MG63 (cell line): ENCODE data around the gene SNED1. TPM values are rescaled to one million over a fixed set of nuclear protein-coding genes. Genes with fewer than 3 reads are reported as not detected.

ENCODE experiments used
- DNase-seq: peaks from one replicate; pipeline ENCODE4 v3.0.0-alpha.2; 2020
- H3K27me3 ChIP-seq: fragments of 250-450 bp; sonication (Bioruptor Pico); 2 replicates; pipeline ENCODE4 v1.5.1; 2020; ENCODE audit warnings: mild to moderate bottlenecking, moderate library complexity
- H3K36me3 ChIP-seq: fragments of 250-450 bp; sonication (Bioruptor Pico); 2 replicates; pipeline ENCODE4 v1.5.1; 2020; ENCODE audit warnings: mild to moderate bottlenecking, moderate library complexity
- H3K4me3 ChIP-seq: fragments of 250-450 bp; sonication (Bioruptor Pico); 2 replicates; pipeline ENCODE4 v1.5.1; 2020; ENCODE audit warnings: mild to moderate bottlenecking, moderate library complexity
- H3K9me3 ChIP-seq: fragments of 250-450 bp; sonication (Bioruptor Pico); 2 replicates; pipeline ENCODE4 v1.5.1; 2020; ENCODE audit warnings: mild to moderate bottlenecking, moderate library complexity
- total RNA-seq: library from RNA; depleted of rRNA; stranded (reverse); fragments of >200 nt; shearing (Covaris generic); gene quantifications from 2 replicates; pipeline ENCODE4 v1.2.3, GENCODE V29; 2014; ENCODE audit warnings: low replicate concordance

Gene SNED1
- total RNA-seq, 1 experiment from 2014 or later, result 5.1 TPM

- Histone ChIP-seq H3K27me3 (no peaks in the 10 kb centered on the region), H3K36me3 (no peaks in the 10 kb centered on the region), H3K4me3 (no peak overlapping the region), H3K9me3 (no peaks in the 10 kb centered on the region)
- DNase-seq, result no peak
Observed at GRCh38 chr2:240958366-240959213, 39.8 kb upstream of the SNED1 start.

GRCh38 chr2:240959214-240959940 is 39.0 kb upstream of the SNED1 start:
- DNase-seq, result no peak

GRCh38 chr2:240959941-240960308 is 38.5 kb upstream of the SNED1 start:
- no peak for DNase-seq
- H3K4me3 ChIP-seq, result no peak overlapping the region
- no peaks in the 10 kb centered on the region for H3K36me3 ChIP-seq
- no peaks in the 10 kb centered on the region for H3K9me3 ChIP-seq
- no peaks in the 10 kb centered on the region for H3K27me3 ChIP-seq

More at GRCh38 chr2:240959214-240959940, 39.0 kb upstream of the SNED1 start:
- H3K4me3 ChIP-seq, result no peak overlapping the region
- no peaks in the 10 kb centered on the region for H3K36me3 ChIP-seq
- H3K27me3 ChIP-seq, result no peaks in the 10 kb centered on the region
- no peaks in the 10 kb centered on the region for H3K9me3 ChIP-seq

GRCh38 chr2:240960309-240960970 is 38.0 kb upstream of the SNED1 start:
- no peaks in the 10 kb centered on the region for H3K36me3 ChIP-seq
- DNase-seq, result no peak
- H3K4me3 ChIP-seq, result no peak overlapping the region
- H3K9me3 ChIP-seq, result no peaks in the 10 kb centered on the region
- H3K27me3 ChIP-seq, result no peaks in the 10 kb centered on the region

- Histone ChIP-seq H3K4me3 (no peak overlapping the region), H3K9me3 (no peaks in the 10 kb centered on the region), H3K36me3 (no peaks in the 10 kb centered on the region), H3K27me3 (no peaks in the 10 kb centered on the region)
- DNase-seq, result no peak
Observed at GRCh38 chr2:240960971-240961876, 37.2 kb upstream of the SNED1 start.

- Histone ChIP-seq H3K4me3 (no peak overlapping the region), H3K9me3 (no peaks in the 10 kb centered on the region), H3K36me3 (no peaks in the 10 kb centered on the region), H3K27me3 (no peaks in the 10 kb centered on the region)
- DNase-seq, result no peak
Observed at GRCh38 chr2:240961910-240962299, 36.5 kb upstream of the SNED1 start.

- H3K9me3 ChIP-seq, result no peaks in the 10 kb centered on the region
- H3K36me3 ChIP-seq, result no peaks in the 10 kb centered on the region
- no peak overlapping the region for H3K4me3 ChIP-seq
- DNase-seq, result no peak
- H3K27me3 ChIP-seq, result no peaks in the 10 kb centered on the region
Observed at GRCh38 chr2:240962300-240963064, 35.9 kb upstream of the SNED1 start.

- Histone ChIP-seq H3K4me3 (no peak overlapping the region), H3K9me3 (no peaks in the 10 kb centered on the region), H3K36me3 (no peaks in the 10 kb centered on the region), H3K27me3 (no peaks in the 10 kb centered on the region)
- DNase-seq, result no peak
Observed at GRCh38 chr2:240963065-240963867, 35.2 kb upstream of the SNED1 start.

GRCh38 chr2:240963868-240964703 is 34.3 kb upstream of the SNED1 start:
- DNase-seq, result no peak
- no peaks in the 10 kb centered on the region for H3K36me3 ChIP-seq

GRCh38 chr2:240964704-240965295 is 33.6 kb upstream of the SNED1 start:
- no peak for DNase-seq
- Histone ChIP-seq H3K9me3 (no peaks in the 10 kb centered on the region), H3K36me3 (no peaks in the 10 kb centered on the region), H3K4me3 (no peak overlapping the region), H3K27me3 (no peaks in the 10 kb centered on the region)

More at GRCh38 chr2:240963868-240964703, 34.3 kb upstream of the SNED1 start:
- Histone ChIP-seq H3K9me3 (no peaks in the 10 kb centered on the region), H3K27me3 (no peaks in the 10 kb centered on the region), H3K4me3 (no peak overlapping the region)

GRCh38 chr2:240965296-240965904 is 33.0 kb upstream of the SNED1 start:
- Histone ChIP-seq H3K4me3 (no peak overlapping the region), H3K36me3 (no peaks in the 10 kb centered on the region), H3K27me3 (no peaks in the 10 kb centered on the region), H3K9me3 (no peaks in the 10 kb centered on the region; the same call in 1 of the 2 replicates)
- no peak for DNase-seq

- Histone ChIP-seq H3K9me3 (no peaks in the 10 kb centered on the region; the same call in 1 of the 2 replicates), H3K36me3 (no peaks in the 10 kb centered on the region), H3K27me3 (no peaks in the 10 kb centered on the region), H3K4me3 (no peak overlapping the region)
- no peak for DNase-seq
Observed at GRCh38 chr2:240965905-240966456, 32.4 kb upstream of the SNED1 start.

GRCh38 chr2:240966457-240966905 is 31.9 kb upstream of the SNED1 start:
- Histone ChIP-seq H3K9me3 (no peaks in the 10 kb centered on the region; the same call in 1 of the 2 replicates), H3K4me3 (no peak overlapping the region), H3K27me3 (no peaks in the 10 kb centered on the region), H3K36me3 (no peaks in the 10 kb centered on the region)
- DNase-seq, result no peak
